Sigmoid colon (tissue), 4 donors: Measurements from ENCODE around the gene MAST4.

Source experiments
- POLR2A ChIP-seq, 2 donors: fragments of 450-650 bp; IDR thresholded peaks; one replicate each; pipeline ENCODE4 v1.6.1; 2016; ENCODE audit warnings: antibody characterized with exemption in 2 of 2, mild to moderate bottlenecking in 2 of 2, moderate library complexity in 2 of 2
- POLR2AphosphoS5 ChIP-seq, 4 donors: sonication (generic); formaldehyde crosslinking; IDR thresholded peaks; one replicate each; pipeline ENCODE4 v1.6.1; 2017; ENCODE audit warnings: antibody characterized with exemption in 4 of 4
- TF ChIP-seq, protein P1 (sequence below), 4 experiments: fragments of 450-650 bp in 3 of 4; fragments of 200-600 bp in 1 of 4; IDR thresholded peaks; one replicate each; pipeline ENCODE4 v1.5.1; 2016 to 2019; ENCODE audit warnings: antibody characterized with exemption in 4 of 4, mild to moderate bottlenecking in 3 of 4, moderate library complexity in 2 of 4

GRCh38 chr5:67200809-67201562, 604.8 kb downstream of the MAST4 start:
- TF ChIP-seq POLR2AphosphoS5 (IDR thresholded peaks at IDR 0.05), result no peak
- TF ChIP-seq POLR2A (IDR thresholded peaks at IDR 0.05), result no peak
- TF ChIP-seq, protein P1, sequence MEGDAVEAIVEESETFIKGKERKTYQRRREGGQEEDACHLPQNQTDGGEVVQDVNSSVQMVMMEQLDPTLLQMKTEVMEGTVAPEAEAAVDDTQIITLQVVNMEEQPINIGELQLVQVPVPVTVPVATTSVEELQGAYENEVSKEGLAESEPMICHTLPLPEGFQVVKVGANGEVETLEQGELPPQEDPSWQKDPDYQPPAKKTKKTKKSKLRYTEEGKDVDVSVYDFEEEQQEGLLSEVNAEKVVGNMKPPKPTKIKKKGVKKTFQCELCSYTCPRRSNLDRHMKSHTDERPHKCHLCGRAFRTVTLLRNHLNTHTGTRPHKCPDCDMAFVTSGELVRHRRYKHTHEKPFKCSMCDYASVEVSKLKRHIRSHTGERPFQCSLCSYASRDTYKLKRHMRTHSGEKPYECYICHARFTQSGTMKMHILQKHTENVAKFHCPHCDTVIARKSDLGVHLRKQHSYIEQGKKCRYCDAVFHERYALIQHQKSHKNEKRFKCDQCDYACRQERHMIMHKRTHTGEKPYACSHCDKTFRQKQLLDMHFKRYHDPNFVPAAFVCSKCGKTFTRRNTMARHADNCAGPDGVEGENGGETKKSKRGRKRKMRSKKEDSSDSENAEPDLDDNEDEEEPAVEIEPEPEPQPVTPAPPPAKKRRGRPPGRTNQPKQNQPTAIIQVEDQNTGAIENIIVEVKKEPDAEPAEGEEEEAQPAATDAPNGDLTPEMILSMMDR (IDR thresholded peaks at IDR 0.05), result no peak
